ENCODE results near the gene XCR1. TPM values are rescaled to one million over a fixed set of nuclear protein-coding genes. Genes with fewer than 3 reads are reported as not detected.
"Not testable (repeated sequence)": the region's sequence is repeated elsewhere in the genome, so short reads cannot be mapped to it uniquely, and the experiment has no call there.

Gene XCR1
- total RNA-seq, 1 donor from 2014 or later, result not detected

DNA sequence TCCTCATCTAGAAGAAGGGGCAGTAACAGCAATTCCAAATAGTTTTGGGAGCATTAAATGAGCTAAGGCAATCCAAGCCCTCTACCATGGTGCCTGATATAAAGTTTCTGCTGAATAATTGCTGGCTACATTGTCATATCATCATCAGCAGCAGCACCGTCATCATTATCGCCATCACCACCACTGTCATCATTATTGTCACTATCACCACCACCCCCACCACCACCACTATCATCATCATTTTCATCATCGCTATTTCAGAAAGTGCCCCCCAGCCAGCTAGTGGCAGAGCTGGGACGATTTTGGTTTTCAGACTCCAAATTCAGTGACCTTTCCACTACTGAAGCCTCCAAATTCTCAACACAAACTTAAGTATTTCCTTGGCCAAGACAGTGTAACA, 15.0 kb downstream of the XCR1 start:
- H3K36me3 Mint-ChIP-seq (ENCODE audit: low read depth), result no peaks in the 10 kb centered on the region
- TF ChIP-seq CTCF (conservative IDR thresholded peaks at IDR 0.05), result no peak
- H3K4me3 Mint-ChIP-seq, result no peak overlapping the region
- H3K9me3 Mint-ChIP-seq, result no peaks in the 10 kb centered on the region
- no peak overlapping the region for H3K27ac Mint-ChIP-seq (ENCODE audit: unreplicated experiment)
- H3K4me1 Mint-ChIP-seq, result no peaks in the 10 kb centered on the region
- no peak for DNase-seq (ENCODE audit: low read depth, low spot score)
- H3K27me3 Mint-ChIP-seq (ENCODE audit: low read depth), result peaks cover 3% of the 10 kb centered on the region

DNA sequence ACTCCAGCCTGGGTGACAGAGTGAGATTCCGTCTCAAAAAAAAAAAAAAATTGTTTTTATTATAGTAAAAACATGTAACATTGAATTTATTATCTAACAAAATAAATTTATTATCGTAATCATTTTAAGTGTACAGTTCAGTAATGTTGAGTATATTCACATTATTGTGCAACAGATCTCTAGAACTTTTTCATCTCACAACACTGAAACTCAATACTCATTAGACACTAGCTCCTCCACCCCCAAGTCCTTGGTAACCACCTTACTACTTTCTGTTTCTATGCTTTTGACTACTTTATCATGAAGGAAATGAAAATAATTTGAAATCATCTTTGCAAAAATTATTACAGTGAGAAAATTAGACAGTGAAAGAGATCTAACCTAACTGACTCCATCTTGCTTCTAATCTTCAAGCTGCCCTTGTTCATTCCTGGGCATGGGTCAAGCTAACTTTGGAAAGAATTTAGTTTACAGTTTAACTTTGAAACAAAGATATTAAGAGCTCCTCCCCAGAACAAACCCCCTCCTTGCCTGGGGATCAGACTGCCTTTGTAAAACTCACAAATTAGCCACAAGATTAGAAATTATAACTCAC, 16.7 kb downstream of the XCR1 start:
- no peak for DNase-seq (ENCODE audit: low read depth, low spot score)
- Mint-ChIP-seq H3K4me3 (no peak overlapping the region), H3K4me1 (no peaks in the 10 kb centered on the region), H3K27me3 (ENCODE audit: low read depth) (peaks cover 7% of the 10 kb centered on the region), H3K36me3 (ENCODE audit: low read depth) (no peaks in the 10 kb centered on the region), H3K9me3 (no peaks in the 10 kb centered on the region), H3K27ac (ENCODE audit: unreplicated experiment) (no peak overlapping the region)
- no peak for TF ChIP-seq CTCF (conservative IDR thresholded peaks at IDR 0.05)

DNA sequence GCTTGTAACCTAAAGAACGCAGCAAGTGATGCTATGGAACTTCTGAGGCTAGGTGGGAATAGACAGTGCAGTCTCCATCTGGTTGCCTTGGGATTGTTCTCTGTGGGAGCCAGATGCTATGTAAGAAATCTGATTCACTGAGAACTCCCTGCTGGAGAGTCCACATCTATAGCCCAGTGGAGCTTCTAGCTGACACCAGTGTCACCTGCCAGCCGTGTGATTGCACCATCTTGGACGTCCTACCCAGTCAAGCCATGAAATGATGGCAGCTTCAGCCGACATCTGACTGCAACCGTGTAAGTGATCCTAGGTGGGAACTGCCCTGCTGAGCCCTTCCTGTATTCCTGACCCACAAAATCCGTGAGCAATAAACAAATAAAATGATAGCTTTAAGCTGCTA, 19.2 kb downstream of the XCR1 start:
- no peaks in the 10 kb centered on the region for H3K4me1 Mint-ChIP-seq
- peaks cover 7% of the 10 kb centered on the region for H3K27me3 Mint-ChIP-seq (ENCODE audit: low read depth)
- H3K9me3 Mint-ChIP-seq, result no peaks in the 10 kb centered on the region
- no peak overlapping the region for H3K4me3 Mint-ChIP-seq
- no peak for DNase-seq (ENCODE audit: low read depth, low spot score)
- H3K36me3 Mint-ChIP-seq (ENCODE audit: low read depth), result no peaks in the 10 kb centered on the region
- TF ChIP-seq CTCF (conservative IDR thresholded peaks at IDR 0.05), result no peak
- H3K27ac Mint-ChIP-seq (ENCODE audit: unreplicated experiment), result no peak overlapping the region

- no peaks in the 10 kb centered on the region for H3K9me3 Mint-ChIP-seq
- no peak overlapping the region for H3K4me3 Mint-ChIP-seq
- peaks cover 7% of the 10 kb centered on the region for H3K27me3 Mint-ChIP-seq (ENCODE audit: low read depth)
- H3K36me3 Mint-ChIP-seq (ENCODE audit: low read depth), result no peaks in the 10 kb centered on the region
- TF ChIP-seq CTCF (conservative IDR thresholded peaks at IDR 0.05), result no peak
- DNase-seq (ENCODE audit: low read depth, low spot score), result no peak
- H3K4me1 Mint-ChIP-seq, result no peaks in the 10 kb centered on the region
- H3K27ac Mint-ChIP-seq (ENCODE audit: unreplicated experiment), result no peak overlapping the region
Measured at GRCh38 chr3:46007280-46007679, 20.0 kb downstream of the XCR1 start.

- Mint-ChIP-seq H3K36me3 (ENCODE audit: low read depth) (no peaks in the 10 kb centered on the region), H3K4me3 (no peak overlapping the region), H3K9me3 (no peaks in the 10 kb centered on the region), H3K4me1 (no peaks in the 10 kb centered on the region), H3K27me3 (ENCODE audit: low read depth) (peaks cover 7% of the 10 kb centered on the region), H3K27ac (ENCODE audit: unreplicated experiment) (no peak overlapping the region)
- no peak for TF ChIP-seq CTCF (conservative IDR thresholded peaks at IDR 0.05)
- no peak for DNase-seq (ENCODE audit: low read depth, low spot score)
Measured at GRCh38 chr3:46006238-46007032, 20.8 kb downstream of the XCR1 start.

GRCh38 chr3:46003706-46004105, 23.6 kb downstream of the XCR1 start:
- H3K9me3 Mint-ChIP-seq; H3K4me3 Mint-ChIP-seq; H3K27ac Mint-ChIP-seq (ENCODE audit: unreplicated experiment); H3K36me3 Mint-ChIP-seq (ENCODE audit: low read depth); DNase-seq (ENCODE audit: low read depth, low spot score); H3K4me1 Mint-ChIP-seq: not testable (repeated sequence)
- H3K27me3 Mint-ChIP-seq (ENCODE audit: low read depth), result peaks cover 14% of the 10 kb centered on the region

All from neural crest cell (in vitro differentiated cells).